BE2C (cell line): ENCODE data around the gene GAPDHS.

Source experiments
- DNase-seq: peaks from one replicate; pipeline ENCODE4 v3.0.0-alpha.2; 2020
- H3K27me3 ChIP-seq: fragments of 250-450 bp; sonication (Bioruptor Pico); 2 replicates; pipeline ENCODE4 v1.5.1; 2020; ENCODE audit warnings: mild to moderate bottlenecking
- H3K36me3 ChIP-seq: fragments of 250-450 bp; sonication (Bioruptor Pico); 2 replicates; pipeline ENCODE4 v1.5.1; 2020; ENCODE audit warnings: mild to moderate bottlenecking
- H3K4me1 ChIP-seq: fragments of 250-450 bp; sonication (Bioruptor Pico); 2 replicates; pipeline ENCODE4 v1.5.1; 2020
- H3K4me3 ChIP-seq: 2 replicates; pipeline ENCODE4 v1.5.1; 2011; ENCODE audit warnings: low read depth, low read length
- H3K9me3 ChIP-seq: fragments of 250-450 bp; sonication (Bioruptor Pico); 2 replicates; pipeline ENCODE4 v1.5.1; 2020
- CTCF ChIP-seq: IDR thresholded peaks from 2 replicates; pipeline ENCODE4 v1.5.1; 2012; ENCODE audit warnings: mild to moderate bottlenecking, low read depth, low read length

Gene GAPDHS

GRCh38 chr19:35592226-35592625 is 59.0 kb downstream of the GAPDHS start:
- Histone ChIP-seq H3K36me3 (no peaks in the 10 kb centered on the region), H3K4me1 (no peaks in the 10 kb centered on the region), H3K27me3 (no peaks in the 10 kb centered on the region), H3K4me3 (no peak overlapping the region), H3K9me3 (no peaks in the 10 kb centered on the region)
- peak; percentile 56 for TF ChIP-seq CTCF
- DNase-seq, result no peak
